ENCODE data around the gene DISP2. TPM values are rescaled to one million over a fixed set of nuclear protein-coding genes. Genes with fewer than 3 reads are reported as not detected.

DISP2 gene
- total RNA-seq, 2 experiments from 2014 or later, result 0.02 to 0.05 TPM

GRCh38 chr15:40328751-40329150, 29.3 kb upstream of the DISP2 start:
- intact Hi-C loops (cut with micrococcal nuclease), result no loop called here
- Mint-ChIP-seq H3K36me3 (no peaks in the 10 kb centered on the region), H3K4me3 (no peak overlapping the region), H3K27me3 (no peaks in the 10 kb centered on the region), H3K9me3 (no peaks in the 10 kb centered on the region), H3K27ac (no peak overlapping the region), H3K4me1 (ENCODE audit: low read depth) (peaks cover 14% of the 10 kb centered on the region)
- ChIA-PET POLR2A (no interaction called here), CTCF (interaction anchor here (0.6 to 5.6 kb wide), 7 partner anchors 9 to 54 kb away, joined by 3 to 111 read pairs (median 21); partner anchors contain the start of genes CCDC9B and PLCB2)
- no peak for DNase-seq

- H3K4me1 Mint-ChIP-seq (ENCODE audit: low read depth), result peaks cover 17% of the 10 kb centered on the region
- ChIA-PET POLR2A (no interaction called here), CTCF (interaction anchor here (2.5 to 5.6 kb wide), 4 partner anchors 9 to 50 kb away, joined by 9 to 111 read pairs (median 16); partner anchors contain the start of gene CCDC9B)
- no peak overlapping the region for H3K4me3 Mint-ChIP-seq
- H3K36me3 Mint-ChIP-seq, result no peaks in the 10 kb centered on the region
- intact Hi-C loops (cut with micrococcal nuclease), result no loop called here
- no peaks in the 10 kb centered on the region for H3K27me3 Mint-ChIP-seq
- no peak overlapping the region for H3K27ac Mint-ChIP-seq
- H3K9me3 Mint-ChIP-seq, result no peaks in the 10 kb centered on the region
- DNase-seq, result no peak
Measured at GRCh38 chr15:40329804-40330203, 28.2 kb upstream of the DISP2 start.

DNA sequence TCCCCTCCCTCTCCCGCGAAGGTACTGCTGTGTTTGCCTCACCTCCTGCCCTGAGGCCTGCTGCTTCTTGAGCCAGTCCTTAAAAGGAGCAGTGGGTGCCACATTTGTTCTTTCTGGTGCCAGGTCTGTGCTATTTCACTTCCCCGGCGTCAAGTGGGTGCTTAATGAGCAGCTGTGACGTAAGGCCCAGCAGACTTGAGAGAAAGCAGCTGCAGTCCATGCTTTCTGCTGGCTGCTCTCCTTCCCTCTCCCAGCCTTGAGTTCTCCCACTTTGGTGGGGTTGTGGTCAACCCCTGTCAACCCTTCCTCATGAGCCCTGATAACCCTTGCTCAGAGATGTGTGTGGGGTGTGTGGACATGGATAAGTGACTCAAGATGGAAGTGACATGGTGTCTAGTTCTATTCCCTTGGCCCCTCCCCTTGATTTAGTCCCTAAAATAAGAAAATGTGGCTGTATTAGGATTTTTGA, 27.6 kb upstream of the DISP2 start:
- POLR2A ChIA-PET, result no interaction called here
- no peak for DNase-seq
- no peaks in the 10 kb centered on the region for H3K36me3 Mint-ChIP-seq
- no peaks in the 10 kb centered on the region for H3K9me3 Mint-ChIP-seq
- H3K4me1 Mint-ChIP-seq (ENCODE audit: low read depth), result peaks cover 12% of the 10 kb centered on the region
- no peak overlapping the region for H3K27ac Mint-ChIP-seq
- no peak overlapping the region for H3K4me3 Mint-ChIP-seq
- CTCF ChIA-PET, result interaction anchor here (1.2 to 3.7 kb wide), 4 partner anchors 10 to 51 kb away, joined by 3 to 21 read pairs (median 10); no protein-coding TSS in a partner anchor
- intact Hi-C loops (cut with micrococcal nuclease), result no loop called here
- H3K27me3 Mint-ChIP-seq, result no peaks in the 10 kb centered on the region

DNA sequence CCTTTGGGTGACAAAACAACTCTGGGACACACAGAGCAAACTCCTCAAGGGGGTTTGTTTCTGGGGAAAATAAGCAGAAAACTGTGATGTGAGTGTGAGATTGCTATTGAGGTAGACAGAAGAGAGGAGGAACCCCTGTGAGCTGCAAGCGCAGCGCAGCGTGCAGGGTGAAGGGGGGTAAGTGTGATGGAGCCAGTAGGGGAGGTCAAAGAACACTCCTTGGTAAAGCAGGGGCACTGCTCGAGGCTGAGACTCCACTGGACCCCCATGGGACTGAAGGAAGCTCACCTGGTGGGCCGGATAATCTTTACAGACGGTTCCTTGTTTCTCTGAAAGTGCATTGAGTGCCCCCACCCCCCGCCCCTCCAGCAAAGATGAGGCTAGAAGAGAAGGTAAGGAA, 27.0 kb upstream of the DISP2 start:
- no peak for DNase-seq
- ChIA-PET CTCF (interaction anchor here (1.2 to 2.5 kb wide), 3 partner anchors 10 to 22 kb away, joined by 3 to 9 read pairs (median 7); no protein-coding TSS in a partner anchor), POLR2A (no interaction called here)
- H3K36me3 Mint-ChIP-seq, result no peaks in the 10 kb centered on the region
- intact Hi-C loops (cut with micrococcal nuclease), result no loop called here
- no peak overlapping the region for H3K4me3 Mint-ChIP-seq
- no peaks in the 10 kb centered on the region for H3K9me3 Mint-ChIP-seq
- H3K27me3 Mint-ChIP-seq, result no peaks in the 10 kb centered on the region
- H3K27ac Mint-ChIP-seq, result no peak overlapping the region
- peaks cover 8% of the 10 kb centered on the region for H3K4me1 Mint-ChIP-seq (ENCODE audit: low read depth)

DNA sequence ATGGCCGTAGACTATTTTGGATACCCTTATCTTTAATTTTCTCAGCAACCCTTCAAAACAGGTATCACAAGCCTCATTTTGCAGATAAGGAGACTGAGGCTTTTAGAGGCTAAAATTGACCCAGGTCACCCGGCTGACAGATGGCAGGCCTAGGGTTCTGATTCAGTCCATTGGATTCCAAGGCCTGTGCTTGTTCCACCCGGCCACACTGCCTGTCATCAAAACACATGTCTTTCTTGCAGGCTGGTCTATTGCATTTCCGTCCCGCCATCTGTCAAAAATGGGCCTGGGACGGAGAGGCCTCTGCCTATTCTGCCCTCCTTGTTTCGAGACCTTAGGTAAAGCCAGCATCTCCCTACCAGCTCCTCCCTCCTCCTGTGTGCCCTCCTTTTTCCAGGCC, 26.4 kb upstream of the DISP2 start:
- Mint-ChIP-seq H3K36me3 (no peaks in the 10 kb centered on the region), H3K27ac (no peak overlapping the region), H3K27me3 (no peaks in the 10 kb centered on the region), H3K4me1 (ENCODE audit: low read depth) (peaks cover 7% of the 10 kb centered on the region), H3K4me3 (no peak overlapping the region), H3K9me3 (no peaks in the 10 kb centered on the region)
- no peak for DNase-seq
- intact Hi-C loops (cut with micrococcal nuclease), result no loop called here
- CTCF ChIA-PET, result interaction anchor here (0.9 to 2.5 kb wide), 8 partner anchors 8 to 57 kb away, joined by 3 to 9 read pairs (median 4); partner anchors contain the start of gene INAFM2
- POLR2A ChIA-PET, result no interaction called here

DNA sequence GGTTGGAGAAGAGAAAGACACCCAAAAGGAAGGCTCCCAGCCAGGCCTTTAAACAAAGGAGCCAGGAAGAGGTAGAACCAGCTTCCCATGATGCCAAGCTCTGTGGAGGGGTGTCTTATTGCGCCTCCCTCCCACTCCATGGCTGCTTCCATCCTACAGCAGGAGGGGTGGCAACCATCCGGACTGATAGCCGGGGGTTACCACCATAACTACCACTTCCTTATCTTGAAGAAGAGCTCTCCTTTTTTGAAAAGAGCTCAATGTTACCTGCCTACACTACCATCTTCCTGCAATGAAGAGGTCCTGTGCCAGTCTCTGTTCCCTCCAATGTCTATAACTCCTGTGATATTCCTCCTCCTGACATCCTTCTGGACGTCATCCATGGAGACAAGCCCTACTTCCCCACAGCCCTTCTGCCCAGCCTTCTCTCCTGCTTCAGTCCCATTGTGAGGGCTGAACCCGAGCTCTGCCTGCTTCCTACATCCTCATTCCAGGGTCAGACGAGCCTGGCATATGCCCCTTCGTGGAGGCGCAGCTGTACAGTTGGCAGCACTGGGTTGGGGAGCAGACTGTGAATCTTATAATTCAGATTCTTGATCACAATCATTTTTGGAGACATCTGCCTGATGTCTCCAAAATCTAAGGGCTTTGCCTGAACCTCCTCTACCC, 25.8 kb upstream of the DISP2 start:
- intact Hi-C loops (cut with micrococcal nuclease), result no loop called here
- Mint-ChIP-seq H3K36me3 (no peaks in the 10 kb centered on the region), H3K9me3 (no peaks in the 10 kb centered on the region), H3K4me3 (no peak overlapping the region), H3K4me1 (ENCODE audit: low read depth) (peaks cover 7% of the 10 kb centered on the region), H3K27me3 (no peaks in the 10 kb centered on the region), H3K27ac (no peak overlapping the region)
- CTCF ChIA-PET, result interaction anchor here (0.8 to 1.8 kb wide), 8 partner anchors 9 to 58 kb away, joined by 3 to 9 read pairs (median 4); partner anchors contain the start of gene INAFM2
- POLR2A ChIA-PET, result no interaction called here
- DNase-seq, result no peak

DNA sequence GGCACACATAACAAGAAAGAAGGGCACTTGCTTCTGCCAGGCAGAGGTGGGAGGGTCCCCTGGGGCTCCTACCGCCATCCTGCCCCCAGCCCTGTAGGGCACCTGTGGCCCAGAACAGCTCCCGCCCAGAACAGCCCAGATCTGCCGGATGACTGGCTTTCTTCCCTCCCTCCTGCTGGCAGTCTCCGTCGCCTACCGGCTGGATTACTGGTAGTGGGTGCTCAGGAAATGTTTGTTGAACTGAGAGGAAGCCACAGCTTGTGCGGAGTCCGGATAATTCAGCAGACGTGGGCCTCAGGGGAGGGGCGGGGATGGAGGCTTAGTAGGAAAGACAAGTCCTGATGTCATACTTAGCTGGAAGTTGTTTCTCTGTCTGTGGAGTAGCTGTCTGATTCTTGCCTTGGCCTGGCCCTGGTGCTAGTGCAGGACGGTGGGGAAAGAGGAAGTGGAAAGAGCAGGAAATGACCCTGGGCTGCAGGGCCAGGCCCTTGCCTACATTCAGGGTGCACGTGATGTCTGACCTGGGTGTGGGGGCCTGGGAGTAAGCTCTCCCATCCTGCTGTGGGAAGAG, 24.0 kb upstream of the DISP2 start:
- ChIA-PET CTCF (interaction anchor here (1.0 to 10.6 kb wide), 7 partner anchors 10 to 88 kb away, joined by 3 to 248 read pairs (median 8); partner anchors contain the start of genes INAFM2 and PLCB2), POLR2A (interaction anchor here (0.7 kb wide), 1 partner anchor 11 kb away, joined by 3 read pairs; no protein-coding TSS in a partner anchor)
- peak; percentile 49 for DNase-seq
- intact Hi-C loops (cut with micrococcal nuclease), result no loop called here
- Mint-ChIP-seq H3K4me1 (ENCODE audit: low read depth) (peaks cover 11% of the 10 kb centered on the region), H3K27me3 (no peaks in the 10 kb centered on the region), H3K36me3 (no peaks in the 10 kb centered on the region), H3K27ac (peak overlapping the region; percentile 7), H3K9me3 (no peaks in the 10 kb centered on the region), H3K4me3 (no peak overlapping the region)

GRCh38 chr15:40334541-40334940, 23.5 kb upstream of the DISP2 start:
- ChIA-PET POLR2A (interaction anchor here (0.7 kb wide), 1 partner anchor 12 kb away, joined by 3 read pairs; no protein-coding TSS in a partner anchor), CTCF (interaction anchor here (1.0 to 12.8 kb wide), 9 partner anchors 9 to 89 kb away, joined by 3 to 248 read pairs (median 19); partner anchors contain the start of genes INAFM2 and PLCB2)
- H3K4me3 Mint-ChIP-seq, result no peak overlapping the region
- H3K27me3 Mint-ChIP-seq, result no peaks in the 10 kb centered on the region
- H3K4me1 Mint-ChIP-seq (ENCODE audit: low read depth), result peaks cover 11% of the 10 kb centered on the region
- intact Hi-C loops (cut with micrococcal nuclease), result no loop called here
- H3K9me3 Mint-ChIP-seq, result no peaks in the 10 kb centered on the region
- H3K36me3 Mint-ChIP-seq, result no peaks in the 10 kb centered on the region
- H3K27ac Mint-ChIP-seq, result no peak overlapping the region
- DNase-seq, result no peak

DNA sequence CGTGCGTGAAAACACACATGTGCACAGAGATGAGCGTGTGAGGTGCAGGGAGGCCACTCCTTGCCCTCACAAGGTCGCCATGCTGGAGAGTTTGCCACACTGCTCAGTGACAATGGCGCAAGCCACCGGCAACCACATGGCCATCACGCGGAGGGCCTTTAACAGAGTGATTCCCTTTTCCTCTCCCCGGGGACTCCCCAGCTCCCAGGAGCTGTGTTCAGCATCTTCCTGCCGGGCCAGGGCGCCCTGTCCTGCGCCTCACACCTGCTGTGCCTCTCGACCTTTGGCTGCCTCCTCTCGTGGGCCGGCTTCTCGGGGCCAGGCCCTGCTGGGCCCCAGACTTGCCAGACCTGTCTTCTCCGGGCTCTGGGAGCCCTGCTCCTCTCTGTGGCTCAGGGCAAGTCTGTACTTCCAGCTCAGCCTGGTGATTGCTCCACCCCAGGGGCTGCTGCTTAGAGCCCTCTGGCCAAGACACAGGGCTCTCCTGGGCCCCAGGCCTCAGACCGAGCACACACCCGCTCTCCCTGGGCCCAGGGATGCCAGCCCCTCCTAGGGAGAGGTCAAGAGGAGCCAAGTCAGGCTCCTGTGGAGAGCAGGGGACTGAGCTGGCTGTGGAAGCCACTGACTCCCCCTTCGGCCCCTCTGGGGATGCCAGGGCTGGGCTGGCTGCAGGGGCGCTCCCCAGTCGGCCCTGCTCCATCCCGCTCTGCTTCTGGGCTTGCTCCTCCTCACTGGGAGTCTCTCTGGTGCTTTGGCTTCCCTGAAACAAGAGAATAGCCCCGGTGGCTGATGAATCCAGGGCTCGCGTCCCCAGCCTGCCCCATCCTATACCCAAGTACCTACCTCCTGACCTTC, 22.9 kb upstream of the DISP2 start:
- Mint-ChIP-seq H3K27ac (no peak overlapping the region), H3K9me3 (no peaks in the 10 kb centered on the region), H3K4me3 (no peak overlapping the region), H3K27me3 (no peaks in the 10 kb centered on the region), H3K36me3 (no peaks in the 10 kb centered on the region), H3K4me1 (ENCODE audit: low read depth) (peaks cover 11% of the 10 kb centered on the region)
- CTCF ChIA-PET, result interaction anchor here (1.3 to 12.8 kb wide), 10 partner anchors 8 to 88 kb away, joined by 3 to 248 read pairs (median 24); partner anchors contain the start of genes INAFM2 and PLCB2
- no peak for DNase-seq
- intact Hi-C loops (cut with micrococcal nuclease), result no loop called here
- POLR2A ChIA-PET, result interaction anchor here (0.6 kb wide), 1 partner anchor 28 kb away, joined by 3 read pairs; the partner anchor contains the start of gene PLCB2

- Mint-ChIP-seq H3K27ac (no peak overlapping the region), H3K9me3 (no peaks in the 10 kb centered on the region), H3K36me3 (no peaks in the 10 kb centered on the region), H3K4me3 (no peak overlapping the region), H3K27me3 (no peaks in the 10 kb centered on the region), H3K4me1 (ENCODE audit: low read depth) (peaks cover 11% of the 10 kb centered on the region)
- intact Hi-C loops (cut with micrococcal nuclease), result no loop called here
- DNase-seq, result no peak
- CTCF ChIA-PET, result interaction anchor here (1.2 to 12.8 kb wide), 19 partner anchors 8 to 134 kb away, joined by 3 to 248 read pairs (median 19); partner anchors contain the start of genes CHST14, DISP2, INAFM2 and PHGR1
- POLR2A ChIA-PET, result interaction anchor here (0.6 kb wide), 1 partner anchor 28 kb away, joined by 3 read pairs; the partner anchor contains the start of gene PLCB2
Measured at GRCh38 chr15:40335938-40336743, 21.9 kb upstream of the DISP2 start.

GRCh38 chr15:40336744-40337122, 21.3 kb upstream of the DISP2 start:
- Mint-ChIP-seq H3K9me3 (no peaks in the 10 kb centered on the region), H3K4me3 (no peak overlapping the region), H3K27ac (no peak overlapping the region), H3K4me1 (ENCODE audit: low read depth) (peaks cover 11% of the 10 kb centered on the region), H3K27me3 (no peaks in the 10 kb centered on the region), H3K36me3 (no peaks in the 10 kb centered on the region)
- ChIA-PET POLR2A (no interaction called here), CTCF (interaction anchor here (1.2 to 12.8 kb wide), 22 partner anchors 10 to 401 kb away, joined by 3 to 248 read pairs (median 14); partner anchors contain the start of genes ANKRD63, CHST14, DISP2 and INAFM2)
- peak; percentile 26 for DNase-seq
- intact Hi-C loops (cut with micrococcal nuclease), result no loop called here
